Fibroblast of the aortic adventitia (primary cell): ENCODE measurements around the gene DCPS. TPM values are rescaled to one million over a fixed set of nuclear protein-coding genes. Genes with fewer than 3 reads are reported as not detected.

Experiments used
- DNase-seq: peaks from one replicate; pipeline ENCODE4 v3.0.0-alpha.2; 2010; ENCODE audit warnings: low read depth
- H3K4me3 ChIP-seq: 2 replicates; pipeline ENCODE4 v1.5.1; 2011; ENCODE audit warnings: low read depth, mild to moderate bottlenecking, control low read depth, low read length, moderate library complexity
- total RNA-seq: library from RNA; depleted of rRNA; stranded (reverse); fragments of >200 nt; gene quantifications from 2 replicates; pipeline ENCODE4 v1.2.3, GENCODE V29; 2012; ENCODE audit warnings: low replicate concordance
- TF ChIP-seq, protein P1 (sequence below): IDR thresholded peaks from 2 replicates; pipeline ENCODE4 v1.5.1; 2011; ENCODE audit warnings: mild to moderate bottlenecking, low read length, control low read depth, inconsistent platforms; ENCODE audit not compliant: insufficient read depth

Gene DCPS
- total RNA-seq, 1 donor: 11.4 TPM

DNA sequence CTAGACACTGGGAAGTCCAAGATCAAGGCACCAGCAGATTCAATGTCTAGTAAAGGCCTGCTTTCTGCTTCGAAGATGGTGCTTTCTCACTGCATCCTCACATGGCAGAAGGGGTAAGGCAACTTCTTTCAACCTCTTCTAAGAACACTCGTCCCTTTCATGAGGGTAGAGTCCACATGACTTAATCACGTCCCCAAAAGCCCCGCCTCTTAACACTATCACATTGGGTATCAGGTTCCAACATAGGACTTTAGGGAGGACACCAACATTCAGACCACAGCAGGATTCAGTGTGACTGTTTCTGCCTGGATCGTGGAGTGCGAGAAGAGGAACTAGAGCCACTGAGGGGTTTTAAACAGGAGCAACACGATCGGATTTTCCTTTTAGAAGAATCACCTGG lies 24.7 kb upstream of the DCPS start:
- no peak overlapping the region for H3K4me3 ChIP-seq
- TF ChIP-seq, protein P1, sequence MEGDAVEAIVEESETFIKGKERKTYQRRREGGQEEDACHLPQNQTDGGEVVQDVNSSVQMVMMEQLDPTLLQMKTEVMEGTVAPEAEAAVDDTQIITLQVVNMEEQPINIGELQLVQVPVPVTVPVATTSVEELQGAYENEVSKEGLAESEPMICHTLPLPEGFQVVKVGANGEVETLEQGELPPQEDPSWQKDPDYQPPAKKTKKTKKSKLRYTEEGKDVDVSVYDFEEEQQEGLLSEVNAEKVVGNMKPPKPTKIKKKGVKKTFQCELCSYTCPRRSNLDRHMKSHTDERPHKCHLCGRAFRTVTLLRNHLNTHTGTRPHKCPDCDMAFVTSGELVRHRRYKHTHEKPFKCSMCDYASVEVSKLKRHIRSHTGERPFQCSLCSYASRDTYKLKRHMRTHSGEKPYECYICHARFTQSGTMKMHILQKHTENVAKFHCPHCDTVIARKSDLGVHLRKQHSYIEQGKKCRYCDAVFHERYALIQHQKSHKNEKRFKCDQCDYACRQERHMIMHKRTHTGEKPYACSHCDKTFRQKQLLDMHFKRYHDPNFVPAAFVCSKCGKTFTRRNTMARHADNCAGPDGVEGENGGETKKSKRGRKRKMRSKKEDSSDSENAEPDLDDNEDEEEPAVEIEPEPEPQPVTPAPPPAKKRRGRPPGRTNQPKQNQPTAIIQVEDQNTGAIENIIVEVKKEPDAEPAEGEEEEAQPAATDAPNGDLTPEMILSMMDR: no peak
- DNase-seq: no peak

DNA sequence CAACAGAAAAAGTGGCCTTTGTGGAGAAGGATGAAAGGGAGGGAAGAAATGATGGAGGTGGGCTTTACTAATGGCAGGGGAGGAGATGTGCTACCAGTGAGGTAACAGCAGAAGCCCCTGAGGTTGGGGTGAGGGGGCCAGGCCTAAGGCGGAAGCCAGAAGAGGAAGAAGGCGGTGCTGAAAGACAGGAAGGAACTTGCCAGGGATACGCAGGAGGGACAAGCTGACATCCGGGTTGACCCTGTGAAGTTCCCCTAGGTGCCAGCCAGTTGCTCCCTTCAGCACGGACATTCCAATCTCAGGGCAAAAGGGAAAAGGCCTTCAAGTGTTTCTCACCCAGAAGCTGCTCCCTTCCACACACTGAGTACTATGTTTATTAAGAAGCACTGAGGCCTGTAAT lies 23.3 kb upstream of the DCPS start:
- DNase-seq: no peak
- TF ChIP-seq, protein P1: no peak
- H3K4me3 ChIP-seq: no peak overlapping the region

DNA sequence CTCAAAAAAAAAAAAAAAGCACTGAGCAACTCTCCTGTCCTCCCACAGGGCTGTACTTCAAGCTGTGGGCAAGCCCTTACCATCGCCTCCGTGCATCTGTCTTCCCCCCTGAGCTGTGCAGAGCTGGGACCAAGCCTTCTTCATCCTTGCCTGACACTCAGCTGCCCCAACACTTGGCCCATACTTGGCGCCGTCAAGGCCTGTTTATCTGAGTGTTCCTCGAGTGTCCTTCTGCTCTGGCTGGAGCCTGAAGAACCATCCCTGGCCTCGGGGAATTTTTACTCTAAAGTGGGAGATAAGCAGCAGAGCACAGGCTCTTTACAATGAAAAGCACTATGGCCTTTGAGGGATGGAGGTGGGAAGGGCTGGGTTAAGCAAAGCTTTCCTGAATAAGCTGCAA lies 22.6 kb upstream of the DCPS start:
- DNase-seq: no peak
- H3K4me3 ChIP-seq: no peak overlapping the region
- TF ChIP-seq, protein P1: no peak

DNA sequence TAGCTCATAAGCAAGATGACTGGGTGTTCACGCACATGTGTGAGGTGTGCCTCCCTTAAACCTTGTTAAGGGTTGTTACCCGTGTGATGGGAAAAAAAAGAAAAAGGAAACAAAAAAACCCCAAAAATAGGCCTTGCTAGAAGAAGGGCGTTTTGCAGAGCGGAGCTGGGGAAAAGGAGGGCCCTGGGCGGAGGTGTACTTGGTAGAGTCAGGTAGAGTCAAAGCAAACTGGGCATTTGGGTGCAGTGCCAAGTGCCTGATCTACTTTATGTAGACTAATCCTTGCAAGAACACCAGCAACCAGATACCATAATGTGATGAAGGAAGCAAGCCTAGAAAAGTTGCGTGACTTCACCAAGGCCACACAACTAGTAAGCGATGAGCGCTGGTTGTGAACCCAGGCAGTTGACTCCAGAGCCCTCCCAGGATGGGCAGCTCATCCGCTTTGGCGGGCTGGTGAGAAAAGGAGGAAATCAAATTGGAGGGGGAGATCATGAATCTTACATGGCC lies 22.1 kb upstream of the DCPS start:
- TF ChIP-seq, protein P1: no peak
- H3K4me3 ChIP-seq: no peak overlapping the region
- DNase-seq: no peak

DNA sequence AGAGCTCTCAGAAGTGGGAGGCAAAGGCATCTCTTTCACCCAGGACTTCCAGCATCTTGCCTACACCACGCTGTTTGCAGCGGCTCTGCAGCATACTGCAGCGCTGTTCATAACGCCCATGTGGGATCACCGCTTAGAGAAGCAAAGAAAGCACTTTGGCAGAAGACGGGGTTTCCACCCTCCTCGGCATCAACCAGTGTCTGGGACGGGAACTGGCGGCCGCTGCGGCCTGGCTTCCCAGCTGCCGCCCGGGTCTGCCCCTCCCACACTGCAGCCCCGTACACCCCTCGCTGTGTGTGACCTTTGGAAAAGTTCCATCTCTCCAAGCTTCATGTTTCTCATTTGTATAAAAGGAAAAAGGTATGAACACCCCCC lies 21.5 kb upstream of the DCPS start:
- peak; percentile 61 for DNase-seq
- H3K4me3 ChIP-seq: peak overlapping the region; percentile 77
- TF ChIP-seq, protein P1: peak; percentile 13

DNA sequence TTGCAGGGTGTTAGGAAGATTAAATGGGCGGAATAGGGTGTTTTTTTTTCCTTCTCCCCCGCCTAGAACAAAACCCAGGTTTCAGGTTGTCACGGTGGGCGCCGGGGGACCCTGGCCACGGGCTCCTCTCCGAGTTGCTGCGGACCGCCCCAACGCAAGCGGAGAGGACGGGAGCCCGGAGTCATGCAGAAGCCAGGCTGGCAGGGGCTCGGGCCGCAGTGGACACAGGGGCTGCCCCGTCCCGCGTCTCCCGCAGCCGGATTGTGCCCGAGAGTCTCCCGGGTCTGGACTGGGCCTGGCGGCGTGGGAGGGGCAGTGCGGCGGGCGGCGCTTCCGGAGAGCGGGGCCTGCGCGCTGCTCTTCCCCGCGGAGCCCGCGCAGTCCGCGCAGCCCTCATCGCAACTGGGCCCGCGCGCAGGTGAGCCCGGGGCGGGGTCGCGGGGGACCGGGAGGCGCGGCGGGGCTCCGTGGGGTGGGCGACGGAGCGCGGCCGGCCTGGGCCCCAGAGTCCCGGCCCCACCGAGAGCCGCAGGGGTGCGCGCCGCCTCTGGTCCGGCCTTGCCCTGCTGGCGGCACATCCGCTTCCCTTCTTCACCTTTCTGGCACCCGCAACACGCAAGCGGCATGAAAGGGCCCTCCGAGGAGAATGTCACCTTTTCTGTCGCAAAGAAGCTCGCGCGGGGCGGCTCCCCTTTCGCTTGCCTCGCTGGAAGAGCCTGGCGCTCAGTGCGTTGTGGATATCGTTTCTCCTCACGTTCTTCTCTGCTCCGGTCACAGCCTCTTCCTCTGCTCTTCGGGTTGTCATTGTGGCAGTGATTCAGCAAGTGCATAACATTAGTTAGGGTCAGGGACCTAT lies 20.9 kb upstream of the DCPS start, which contains the start of gene TIRAP:
TIRAP (plus strand) TSS at position 358 of the 856 bp plus-strand sequence. CDS start 7,802 bp downstream, outside the sequence.
- H3K4me3 ChIP-seq: peak within 1 kb of the TSS; percentile 77
- DNase-seq: peak; percentile 42

More for the DNA sequence above, 20.9 kb upstream of the DCPS start, which contains the start of gene TIRAP:
- TF ChIP-seq, protein P1: peak; percentile 13
